PC-9 (cell line): Measurements from ENCODE around the gene NARS2. TPM values are rescaled to one million over a fixed set of nuclear protein-coding genes. Genes with fewer than 3 reads are reported as not detected.

Experiments
- BruUV-seq: library from RNA; stranded (reverse); fragments of 400-500 nt; replicated peaks from 2 replicates; lab custom pipeline; 2021; lab: Mats Ljungman, UMichigan
- CTCF ChIA-PET: fragments of 300-600 bp; sonication (Branson Sonifier 250); formaldehyde crosslinking; loops from one replicate; lab custom pipeline; 2022; ENCODE audit warnings: antibody characterized with exemption; lab: Charles Lee
- POLR2A ChIA-PET: fragments of 300-600 bp; sonication (Branson Sonifier 250); formaldehyde crosslinking; loops from one replicate; lab custom pipeline; 2022; ENCODE audit warnings: antibody characterized with exemption; ENCODE audit not compliant: unreplicated experiment; lab: Charles Lee
- DNase-seq, 2 experiments: peaks; one replicate each; pipeline versions ENCODE4 v3.0.0 to v3.0.0-alpha.2; 2015 to 2022; ENCODE audit warnings: mixed read lengths in 1 of 2
- H2AFZ ChIP-seq: fragments of 200-600 bp; sonication (generic); 2 replicates; pipeline ENCODE4 v1.8.1; 2017; ENCODE audit warnings: antibody characterized with exemption
- H3F3A ChIP-seq: fragments of 200-600 bp; sonication (generic); 2 replicates; pipeline ENCODE4 v1.8.1; 2017; ENCODE audit warnings: antibody characterized with exemption, mild to moderate bottlenecking, low read depth; ENCODE audit not compliant: insufficient read depth
- H3K27ac ChIP-seq: fragments of 200-600 bp; sonication (generic); 2 replicates; pipeline ENCODE4 v1.6.1; 2016; ENCODE audit warnings: mixed run types
- H3K27me3 ChIP-seq: fragments of 200-600 bp; sonication (generic); 2 replicates; pipeline ENCODE4 v1.6.1; 2016; ENCODE audit warnings: low read depth, mixed run types; ENCODE audit not compliant: insufficient read depth
- H3K36me3 ChIP-seq: fragments of 200-600 bp; sonication (generic); 2 replicates; pipeline ENCODE4 v1.6.1; 2016; ENCODE audit warnings: low read depth, mixed run types
- H3K4me1 ChIP-seq: fragments of 200-600 bp; sonication (generic); replicated peaks from 2 replicates; pipeline ENCODE4 v1.6.1; 2016; ENCODE audit warnings: mixed run types; ENCODE audit not compliant: insufficient read depth
- H3K4me2 ChIP-seq: fragments of 200-600 bp; sonication (generic); 2 replicates; pipeline ENCODE4 v1.6.1; 2017; ENCODE audit warnings: mixed run types
- H3K4me3 ChIP-seq: fragments of 200-600 bp; sonication (generic); 2 replicates; pipeline ENCODE4 v1.6.1; 2016; ENCODE audit warnings: mixed run types
- H3K79me2 ChIP-seq: fragments of 200-600 bp; sonication (generic); 2 replicates; pipeline ENCODE4 v1.6.1; 2017; ENCODE audit warnings: low read depth, mixed run types
- H3K9me2 ChIP-seq: fragments of 200-600 bp; sonication (generic); 2 replicates; pipeline ENCODE4 v1.8.1; 2017; ENCODE audit warnings: mild to moderate bottlenecking; ENCODE audit not compliant: insufficient read depth
- H3K9me3 ChIP-seq: fragments of 200-600 bp; sonication (generic); 2 replicates; pipeline ENCODE4 v1.8.1; 2016; ENCODE audit warnings: low read depth; ENCODE audit not compliant: insufficient read depth
- H4K20me1 ChIP-seq: fragments of 200-600 bp; sonication (generic); 2 replicates; pipeline ENCODE4 v1.8.1; 2017; ENCODE audit not compliant: insufficient read depth
- EZH2 ChIP-seq: fragments of 200-600 bp; sonication (generic); IDR thresholded peaks from 2 replicates; pipeline ENCODE4 v1.8.0; 2017; ENCODE audit warnings: antibody characterized with exemption, low read depth
- intact Hi-C: fragments of 100-400 bp; cut with micrococcal nuclease; formaldehyde crosslinking; loops from one replicate; pipeline ENCODE4 v1.10.0; 2022; ENCODE audit not compliant: unreplicated experiment
- total RNA-seq: library from RNA; stranded (reverse); gene quantifications from 2 replicates; pipeline ENCODE4 v1.2.3, GENCODE V29; 2021
- TF ChIP-seq, protein P1 (sequence below): fragments of 200-600 bp; sonication (generic); conservative IDR thresholded peaks from 2 replicates; pipeline ENCODE4 v1.6.1; 2017; ENCODE audit warnings: mixed run types, antibody characterized with exemption, mild to moderate bottlenecking, moderate library complexity

NARS2 gene
- total RNA-seq, 1 experiment from 2014 or later, result 22.4 TPM

DNA sequence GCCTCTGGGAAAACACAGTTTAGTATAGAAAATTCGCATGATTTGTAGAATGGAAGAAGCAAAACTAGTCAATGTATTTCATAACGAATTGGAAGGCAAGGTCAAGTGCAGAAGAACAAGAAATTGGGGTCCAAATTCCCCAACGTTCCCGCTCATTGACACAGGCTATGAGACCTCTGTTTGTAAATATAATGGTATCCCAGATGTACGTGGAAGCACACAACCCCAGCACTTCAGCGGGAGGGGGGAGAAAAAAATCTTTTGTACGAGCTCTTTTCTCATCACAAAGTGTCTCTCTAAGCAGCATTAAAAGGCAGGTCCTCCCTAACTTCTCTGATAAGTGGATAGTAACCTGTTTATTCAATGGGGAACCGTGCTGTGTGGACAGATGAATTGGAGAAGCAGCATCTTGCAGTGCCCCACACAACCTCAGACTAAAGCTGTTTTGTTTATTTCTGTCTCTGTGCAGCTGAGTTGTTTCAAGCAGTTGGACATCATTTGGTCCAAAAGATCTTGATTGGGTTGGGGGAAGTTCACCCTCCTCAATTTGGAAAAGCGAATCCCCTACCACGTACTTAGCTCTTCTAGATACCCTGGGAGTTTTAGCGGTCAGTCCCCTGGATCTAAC, 156.0 kb downstream of the NARS2 start:
- Histone ChIP-seq H4K20me1 (no peaks in the 10 kb centered on the region), H2AFZ (peak overlapping the region; percentile 89), H3K79me2 (peaks cover 12% of the 10 kb centered on the region; the same call in 1 of the 2 replicates), H3K27ac (no peak overlapping the region), H3K9me3 (no peaks in the 10 kb centered on the region), H3K4me2 (peak overlapping the region; percentile 79), H3K36me3 (no peaks in the 10 kb centered on the region), H3F3A (peaks cover 37% of the 10 kb centered on the region), H3K4me3 (peak overlapping the region; percentile 84), H3K27me3 (no peaks in the 10 kb centered on the region), H3K4me1 (peaks cover 26% of the 10 kb centered on the region), H3K9me2 (no peaks in the 10 kb centered on the region)
- no TSS peak for BruUV-seq
- POLR2A ChIA-PET, result interaction anchor here (0.6 to 0.7 kb wide), 2 partner anchors 192 to 340 kb away, joined by 3 to 14 read pairs; no protein-coding TSS in a partner anchor
- TF ChIP-seq EZH2, result no peak
- TF ChIP-seq, protein P1, sequence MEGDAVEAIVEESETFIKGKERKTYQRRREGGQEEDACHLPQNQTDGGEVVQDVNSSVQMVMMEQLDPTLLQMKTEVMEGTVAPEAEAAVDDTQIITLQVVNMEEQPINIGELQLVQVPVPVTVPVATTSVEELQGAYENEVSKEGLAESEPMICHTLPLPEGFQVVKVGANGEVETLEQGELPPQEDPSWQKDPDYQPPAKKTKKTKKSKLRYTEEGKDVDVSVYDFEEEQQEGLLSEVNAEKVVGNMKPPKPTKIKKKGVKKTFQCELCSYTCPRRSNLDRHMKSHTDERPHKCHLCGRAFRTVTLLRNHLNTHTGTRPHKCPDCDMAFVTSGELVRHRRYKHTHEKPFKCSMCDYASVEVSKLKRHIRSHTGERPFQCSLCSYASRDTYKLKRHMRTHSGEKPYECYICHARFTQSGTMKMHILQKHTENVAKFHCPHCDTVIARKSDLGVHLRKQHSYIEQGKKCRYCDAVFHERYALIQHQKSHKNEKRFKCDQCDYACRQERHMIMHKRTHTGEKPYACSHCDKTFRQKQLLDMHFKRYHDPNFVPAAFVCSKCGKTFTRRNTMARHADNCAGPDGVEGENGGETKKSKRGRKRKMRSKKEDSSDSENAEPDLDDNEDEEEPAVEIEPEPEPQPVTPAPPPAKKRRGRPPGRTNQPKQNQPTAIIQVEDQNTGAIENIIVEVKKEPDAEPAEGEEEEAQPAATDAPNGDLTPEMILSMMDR, result no peak
- CTCF ChIA-PET, result interaction anchor here (0.6 to 1.2 kb wide), 4 partner anchors 51 to 230 kb away, joined by 3 to 6 read pairs (median 3); partner anchors contain the start of genes KCTD21 and USP35
- DNase-seq, result peak in 1 of 2 experiments; percentile 15
- intact Hi-C loops, result loop anchor here (5.0 to 10.0 kb wide), 3 partner anchors 124 to 374 kb away; partner anchors contain the start of gene NARS2

DNA sequence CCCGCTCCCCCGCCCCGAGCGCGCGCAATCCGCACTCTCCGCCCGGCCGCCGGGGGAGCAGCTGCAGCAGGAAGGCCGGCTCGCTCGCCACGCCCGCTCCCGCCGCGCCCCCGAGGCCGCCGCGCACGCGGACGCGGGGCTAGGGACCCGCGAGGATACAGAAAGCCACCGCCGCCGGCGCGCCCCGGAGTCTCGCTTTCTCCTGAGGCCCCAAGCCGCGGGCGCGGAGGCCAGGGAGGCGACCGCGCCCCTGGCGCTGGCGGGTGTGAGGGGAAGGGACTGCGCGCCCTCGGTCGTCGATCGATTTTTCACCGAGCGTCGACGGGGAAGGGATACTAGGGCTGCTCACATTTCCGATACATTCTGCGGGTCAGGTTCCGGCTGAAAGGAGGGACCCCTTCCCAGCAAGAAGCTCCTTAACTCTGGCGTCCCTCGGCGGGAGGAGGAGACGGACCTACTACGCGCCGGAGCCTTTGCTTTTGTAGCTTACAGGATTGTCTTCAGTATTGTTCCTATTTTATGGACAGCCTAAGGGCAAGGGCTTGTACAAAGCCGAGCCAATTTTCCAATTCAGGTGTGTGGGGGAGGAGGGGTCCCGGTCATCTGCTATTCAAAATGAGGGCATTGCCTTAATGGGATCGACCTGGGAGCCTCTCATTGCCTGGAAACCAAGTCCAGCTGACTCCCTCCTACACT, 156.6 kb downstream of the NARS2 start:
- CTCF ChIA-PET, result interaction anchor here (0.5 to 1.2 kb wide), 4 partner anchors 51 to 190 kb away, joined by 3 to 6 read pairs (median 3); no protein-coding TSS in a partner anchor
- BruUV-seq, result TSS peak; percentile 81
- Histone ChIP-seq H3K9me2 (no peaks in the 10 kb centered on the region), H3K27ac (no peak overlapping the region), H3F3A (peaks cover 37% of the 10 kb centered on the region), H3K27me3 (no peaks in the 10 kb centered on the region), H3K36me3 (no peaks in the 10 kb centered on the region), H3K9me3 (no peaks in the 10 kb centered on the region), H3K79me2 (peaks cover 12% of the 10 kb centered on the region; the same call in 1 of the 2 replicates), H2AFZ (peak overlapping the region; percentile 89), H3K4me3 (peak overlapping the region; percentile 84), H3K4me2 (peak overlapping the region; percentile 79), H3K4me1 (peaks cover 26% of the 10 kb centered on the region), H4K20me1 (no peaks in the 10 kb centered on the region)
- peak; percentile 63 to 91 for DNase-seq
- POLR2A ChIA-PET, result interaction anchor here (0.6 to 0.7 kb wide), 2 partner anchors 230 to 395 kb away, joined by 3 read pairs; no protein-coding TSS in a partner anchor
- TF ChIP-seq, protein P1, result 0 out of 2 replicates have a peak, but pooled peaks have one; percentile 26
- no peak for TF ChIP-seq EZH2
- intact Hi-C loops, result loop anchor here (1.0 to 10.0 kb wide), 5 partner anchors 53 to 373 kb away; partner anchors contain the start of genes ALG8 and NARS2
